Body of pancreas (tissue), 4 donors: ENCODE measurements around the gene ENPP1. TPM values are rescaled to one million over a fixed set of nuclear protein-coding genes. Genes with fewer than 3 reads are reported as not detected.

Experiments
- ATAC-seq: fragments of 150-250 bp; one replicate; pipeline ENCODE4 v1.9.1; 2016
- DNase-seq, 4 donors: peaks; one replicate each; pipeline ENCODE4 v3.0.0-alpha.2; 2019
- H3K27ac ChIP-seq, 4 donors: fragments of 200-600 bp; sonication (generic); 1 replicate in 3 of 4; 2 replicates in 1 of 4; pipeline versions ENCODE4 v1.5.1 to v1.6.1; 2016 to 2019; ENCODE audit warnings: mild to moderate bottlenecking in 1 of 4, mixed read lengths in 1 of 4, moderate library complexity in 1 of 4
- H3K27me3 ChIP-seq, 2 donors: fragments of 200-600 bp; sonication (generic); one replicate each; pipeline ENCODE4 v1.6.0; 2016; ENCODE audit warnings: mild to moderate bottlenecking in 1 of 2
- H3K36me3 ChIP-seq, 2 donors: fragments of 200-600 bp; sonication (generic); replicated peaks in 1 of 2; 2 replicates each; pipeline ENCODE4 v1.5.1; 2016; ENCODE audit warnings: low read depth in 2 of 2; ENCODE audit not compliant: insufficient read depth in 1 of 2
- H3K4me1 ChIP-seq: fragments of 200-600 bp; sonication (generic); one replicate; pipeline ENCODE4 v1.6.0; 2016
- H3K4me3 ChIP-seq, 2 donors: fragments of 200-600 bp; sonication (generic); 1 replicate in 1 of 2; 2 replicates in 1 of 2; pipeline ENCODE4 v1.5.1; 2016 to 2019
- H3K9me3 ChIP-seq, 3 donors: fragments of 200-600 bp; sonication (generic); 1 replicate in 2 of 3; 2 replicates in 1 of 3; pipeline ENCODE4 v1.5.1; 2016
- POLR2A ChIP-seq, 3 donors: fragments of 450-650 bp; IDR thresholded peaks; one replicate each; pipeline ENCODE4 v1.6.1; 2016; ENCODE audit warnings: antibody characterized with exemption in 3 of 3, mild to moderate bottlenecking in 2 of 3
- WGBS, 2 donors: methylation state at CpG; one replicate each; pipeline ENCODE4 v1.1.5; 2017; 5-methylcytosine and 5-hydroxymethylcytosine counted together
- intact Hi-C: fragments of 100-400 bp; cut with DNase I; formaldehyde crosslinking; loops from one replicate; pipeline ENCODE4 v1.15.1; 2023
- total RNA-seq, 2 donors: library from RNA; depleted of rRNA; stranded (reverse); fragments of >200 nt; gene quantifications; one replicate each; pipeline ENCODE4 v1.1.0, GENCODE V29; 2016
- TF ChIP-seq, protein P1 (sequence below), 7 experiments: fragments of 450-650 bp in 4 of 7; fragments of 200-600 bp in 3 of 7; sonication (generic) in 3 of 7; IDR thresholded peaks; one replicate each; pipeline ENCODE4 v1.5.1; 2016 to 2019; ENCODE audit warnings: antibody characterized with exemption in 7 of 7

The ENPP1 gene
- total RNA-seq, 2 donors from 2014 or later, result 16.2 to 19.2 TPM

DNA sequence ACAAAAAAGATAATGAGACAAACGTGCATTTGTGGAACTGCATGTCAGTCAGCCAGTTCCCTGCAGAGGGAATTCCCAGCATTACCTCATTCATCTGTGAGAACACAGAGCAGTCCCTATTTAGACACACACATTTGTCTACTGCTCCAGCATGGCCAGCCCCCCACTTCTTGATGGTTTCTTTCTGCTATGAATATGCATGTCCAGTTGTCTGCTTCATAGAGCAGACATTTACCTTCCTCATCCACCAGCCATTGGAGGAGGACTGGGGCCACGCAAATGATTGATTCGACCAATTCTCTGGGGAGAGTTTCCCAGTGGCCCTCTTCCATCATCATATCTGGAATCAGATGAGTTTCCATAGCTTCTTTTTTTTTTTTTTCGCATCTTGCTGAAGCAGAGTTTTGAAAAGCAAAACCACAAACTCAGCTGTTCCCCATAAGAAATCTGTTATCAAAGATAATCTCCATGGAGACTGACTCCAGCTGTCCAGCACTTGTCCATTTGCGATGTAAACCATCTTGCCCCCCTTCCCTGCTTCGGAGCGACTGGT, 11.8 kb downstream of the ENPP1 start:
- Histone ChIP-seq H3K4me3 (no peak overlapping the region), H3K27ac (peak overlapping the region in 1 of 4 donors; percentile 50), H3K9me3 (no peaks in the 10 kb centered on the region), H3K36me3 (no peaks in the 10 kb centered on the region), H3K4me1 (peaks cover 30% of the 10 kb centered on the region), H3K27me3 (no peaks in the 10 kb centered on the region)
- TF ChIP-seq, protein P1, sequence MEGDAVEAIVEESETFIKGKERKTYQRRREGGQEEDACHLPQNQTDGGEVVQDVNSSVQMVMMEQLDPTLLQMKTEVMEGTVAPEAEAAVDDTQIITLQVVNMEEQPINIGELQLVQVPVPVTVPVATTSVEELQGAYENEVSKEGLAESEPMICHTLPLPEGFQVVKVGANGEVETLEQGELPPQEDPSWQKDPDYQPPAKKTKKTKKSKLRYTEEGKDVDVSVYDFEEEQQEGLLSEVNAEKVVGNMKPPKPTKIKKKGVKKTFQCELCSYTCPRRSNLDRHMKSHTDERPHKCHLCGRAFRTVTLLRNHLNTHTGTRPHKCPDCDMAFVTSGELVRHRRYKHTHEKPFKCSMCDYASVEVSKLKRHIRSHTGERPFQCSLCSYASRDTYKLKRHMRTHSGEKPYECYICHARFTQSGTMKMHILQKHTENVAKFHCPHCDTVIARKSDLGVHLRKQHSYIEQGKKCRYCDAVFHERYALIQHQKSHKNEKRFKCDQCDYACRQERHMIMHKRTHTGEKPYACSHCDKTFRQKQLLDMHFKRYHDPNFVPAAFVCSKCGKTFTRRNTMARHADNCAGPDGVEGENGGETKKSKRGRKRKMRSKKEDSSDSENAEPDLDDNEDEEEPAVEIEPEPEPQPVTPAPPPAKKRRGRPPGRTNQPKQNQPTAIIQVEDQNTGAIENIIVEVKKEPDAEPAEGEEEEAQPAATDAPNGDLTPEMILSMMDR (IDR thresholded peaks at IDR 0.05), result no peak
- TF ChIP-seq POLR2A (IDR thresholded peaks at IDR 0.05), result no peak
- 27 to 51% methylated on average over 7 of the region's 7 CpGs for WGBS, 2 donors
- peak in 2 of 4 donors; percentile 39 to 51 for DNase-seq
- intact Hi-C loops, result no loop called here
- ATAC-seq, result peak; percentile 75

DNA sequence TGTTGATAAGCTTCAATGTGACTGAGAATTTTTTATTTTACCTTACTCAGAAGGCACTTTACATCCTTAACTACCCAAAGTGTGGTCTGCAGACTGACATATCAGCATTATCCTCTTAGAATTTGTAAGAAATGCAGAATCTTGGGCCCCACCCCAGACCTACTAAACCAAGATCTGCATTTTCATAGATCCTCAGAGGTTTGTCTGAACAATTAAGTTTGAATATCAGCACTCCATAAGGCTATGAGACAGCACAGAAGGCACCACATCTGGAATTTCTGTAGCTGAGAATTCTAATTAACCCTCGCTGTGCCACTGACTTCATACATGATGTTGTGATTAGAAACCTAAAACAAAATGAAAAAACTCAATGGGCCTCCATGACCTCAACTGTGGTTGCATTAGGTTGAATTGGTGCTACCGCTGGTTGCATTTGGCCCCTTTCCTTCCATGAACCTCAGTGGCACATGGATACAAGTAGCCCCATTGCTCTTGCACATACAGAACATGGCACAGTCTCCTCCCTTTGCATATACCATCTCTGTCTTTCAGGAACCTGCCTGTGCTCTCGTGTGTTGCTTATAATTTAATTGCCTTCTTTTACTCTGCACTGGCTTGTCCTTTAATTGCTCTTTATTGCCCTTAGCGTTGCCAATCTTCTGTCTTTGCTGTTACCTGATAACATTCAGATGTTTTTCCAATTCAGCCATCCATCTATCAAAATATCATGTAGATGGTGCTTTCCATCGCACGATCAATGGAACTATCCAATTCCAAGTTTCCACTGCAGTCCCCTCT, 13.4 kb downstream of the ENPP1 start:
- Histone ChIP-seq H3K9me3 (no peaks in the 10 kb centered on the region), H3K27me3 (no peaks in the 10 kb centered on the region), H3K27ac (peak overlapping the region in 1 of 4 donors; percentile 61), H3K4me3 (no peak overlapping the region), H3K4me1 (peaks cover 31% of the 10 kb centered on the region), H3K36me3 (no peaks in the 10 kb centered on the region)
- DNase-seq (no peak), ATAC-seq (no peak)
- intact Hi-C loops, result no loop called here
- TF ChIP-seq, protein P1 (IDR thresholded peaks at IDR 0.05), result no peak
- TF ChIP-seq POLR2A (IDR thresholded peaks at IDR 0.05), result no peak
- 64 to 67% methylated on average over 6 of the region's 6 CpGs for WGBS, 2 donors

DNA sequence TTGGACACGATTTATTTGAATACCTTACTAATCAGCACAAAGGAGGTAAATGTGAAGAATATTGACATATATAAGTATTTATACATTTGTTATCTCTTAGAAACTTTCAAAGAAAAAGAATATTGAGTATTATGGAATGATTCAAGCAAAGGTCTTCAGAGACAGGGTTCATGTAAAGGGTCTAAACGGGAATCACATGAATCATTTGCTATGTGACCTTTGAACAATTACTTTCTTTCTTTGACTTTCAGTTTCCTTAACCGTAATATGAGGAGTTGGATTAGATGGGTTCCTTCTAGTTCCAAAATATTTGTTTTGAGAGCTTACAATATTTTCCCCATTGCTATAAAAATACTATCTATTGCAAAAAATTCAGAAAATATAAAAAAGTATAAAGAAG, 14.3 kb downstream of the ENPP1 start:
- Histone ChIP-seq H3K9me3 (no peaks in the 10 kb centered on the region), H3K4me1 (peaks cover 24% of the 10 kb centered on the region), H3K27me3 (no peaks in the 10 kb centered on the region), H3K36me3 (no peaks in the 10 kb centered on the region), H3K4me3 (no peak overlapping the region), H3K27ac (peak overlapping the region in 2 of 4 donors; percentile 6 to 61)
- no peak for ATAC-seq
- no peak for DNase-seq
- intact Hi-C loops, result no loop called here
- TF ChIP-seq, protein P1 (IDR thresholded peaks at IDR 0.05), result no peak
- no peak for TF ChIP-seq POLR2A (IDR thresholded peaks at IDR 0.05)
- 33 to 44% methylated on average over 3 of the region's 3 CpGs for WGBS, 2 donors

DNA sequence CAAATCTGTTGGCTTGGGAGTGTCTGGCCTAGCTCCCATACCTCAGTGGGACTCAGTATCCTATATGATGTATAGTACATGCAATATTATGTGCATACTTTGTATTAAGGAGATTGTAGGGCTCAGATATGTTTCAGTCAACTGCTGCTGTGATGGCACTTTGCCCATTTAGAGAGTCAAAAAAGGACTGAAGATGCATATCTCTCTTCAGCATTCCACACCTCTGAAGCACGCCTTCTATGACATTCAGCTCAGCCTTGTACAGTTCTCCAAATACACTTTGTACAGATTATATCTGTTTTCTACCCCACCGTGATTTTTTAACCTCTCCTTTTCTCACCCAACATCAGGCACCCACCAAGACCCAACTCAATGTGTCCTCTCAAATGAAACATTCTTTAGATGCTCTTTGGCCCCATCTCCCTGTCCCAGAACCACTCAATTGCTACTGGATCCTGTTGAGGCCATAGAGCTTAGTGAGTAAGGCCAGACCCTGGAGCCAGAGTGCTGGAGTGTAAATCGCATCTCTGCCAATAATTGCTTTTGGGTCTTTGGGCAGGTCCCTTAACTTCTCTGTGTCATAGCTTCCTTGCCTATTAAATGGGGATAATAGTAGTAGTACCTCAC, 15.6 kb downstream of the ENPP1 start:
- 57 to 70% methylated on average over 3 of the region's 3 CpGs for WGBS, 2 donors
- DNase-seq (no peak), ATAC-seq (no peak)
- TF ChIP-seq, protein P1 (IDR thresholded peaks at IDR 0.05), result no peak
- no peak for TF ChIP-seq POLR2A (IDR thresholded peaks at IDR 0.05)
- Histone ChIP-seq H3K9me3 (no peaks in the 10 kb centered on the region), H3K36me3 (no peaks in the 10 kb centered on the region), H3K27me3 (no peaks in the 10 kb centered on the region), H3K4me3 (no peak overlapping the region), H3K27ac (no peak overlapping the region), H3K4me1 (peaks cover 24% of the 10 kb centered on the region)
- intact Hi-C loops, result no loop called here
